SK-N-SH (cell line): ENCODE data around the gene MAML3. TPM values are rescaled to one million over a fixed set of nuclear protein-coding genes. Genes with fewer than 3 reads are reported as not detected.

Experiments
- CTCF ChIA-PET: fragments of 300-600, 350-600 bp; formaldehyde crosslinking; extraction: SDS; loops from one replicate; lab custom pipeline; 2021; lab: Yijun Ruan, JAX
- POLR2A ChIA-PET: fragments of 350-600 bp; sonication (Branson Sonifier 250); formaldehyde crosslinking; extraction: SDS; loops from one replicate; lab custom pipeline; 2020; ENCODE audit warnings: antibody characterized with exemption, inconsistent platforms; lab: Yijun Ruan, JAX
- DNase-seq: peaks from one replicate; pipeline ENCODE4 v3.0.0; 2012
- H2AFZ ChIP-seq: fragments of 200-600 bp; sonication (generic); 2 replicates; pipeline ENCODE4 v1.8.1; 2016; ENCODE audit warnings: antibody characterized with exemption, mild to moderate bottlenecking, low read depth
- H3F3A ChIP-seq: fragments of 200-600 bp; sonication (generic); replicated peaks from 2 replicates; pipeline ENCODE3; 2016; ENCODE audit warnings: antibody characterized with exemption, mild to moderate bottlenecking; ENCODE audit not compliant: insufficient read depth
- H3K27ac ChIP-seq, 2 experiments: fragments of 200-500 bp in 1 of 2; fragments of 200-600 bp in 1 of 2; sonication (Bioruptor generic) in 1 of 2; sonication (generic), shearing (Covaris generic) in 1 of 2; 2 replicates each; pipeline versions ENCODE4 v1.5.1 to v1.6.1; 2014 to 2016; ENCODE audit warnings: low read depth in 2 of 2, inconsistent platforms in 1 of 2, low read length in 1 of 2, mild to moderate bottlenecking in 1 of 2, mixed read lengths in 1 of 2
- H3K27me3 ChIP-seq: fragments of 200-600 bp; sonication (generic), shearing (Covaris generic); 2 replicates; pipeline ENCODE4 v1.6.1; 2016; ENCODE audit warnings: mixed run types; ENCODE audit not compliant: insufficient read depth
- H3K36me3 ChIP-seq, 2 experiments: fragments of 200-500 bp in 1 of 2; fragments of 200-600 bp in 1 of 2; sonication (Bioruptor generic) in 1 of 2; sonication (generic) in 1 of 2; replicated peaks in 1 of 2; 2 replicates each; pipeline versions ENCODE3 to v1.5.1; 2014 to 2016; ENCODE audit warnings: low read length in 1 of 2, mild to moderate bottlenecking in 1 of 2; ENCODE audit not compliant: insufficient read depth in 2 of 2, control insufficient read depth in 1 of 2
- H3K4me1 ChIP-seq, 2 experiments: fragments of 200-500 bp in 1 of 2; fragments of 200-600 bp in 1 of 2; sonication (Bioruptor generic) in 1 of 2; sonication (generic), shearing (Covaris generic) in 1 of 2; 2 replicates each; pipeline versions ENCODE4 v1.5.1 to v1.6.1; 2014 to 2016; ENCODE audit warnings: low read depth in 1 of 2, low read length in 1 of 2, mixed run types in 1 of 2; ENCODE audit not compliant: insufficient read depth in 2 of 2, control insufficient read depth in 1 of 2
- H3K4me2 ChIP-seq: fragments of 200-600 bp; sonication (generic), shearing (Covaris generic); 2 replicates; pipeline ENCODE4 v1.6.1; 2017; ENCODE audit warnings: mixed run types
- H3K4me3 ChIP-seq, 2 experiments: fragments of 200-500 bp in 1 of 2; fragments of 200-600 bp in 1 of 2; sonication (Bioruptor generic) in 1 of 2; sonication (generic), shearing (Covaris generic) in 1 of 2; 2 replicates each; pipeline versions ENCODE4 v1.5.1 to v1.8.1; 2014 to 2016; ENCODE audit warnings: low read depth in 2 of 2, inconsistent platforms in 1 of 2, low read length in 1 of 2, mild to moderate bottlenecking in 1 of 2, mixed read lengths in 1 of 2, moderate library complexity in 1 of 2
- H3K79me2 ChIP-seq: fragments of 200-600 bp; sonication (generic); 2 replicates; pipeline ENCODE4 v1.8.1; 2017; ENCODE audit warnings: mild to moderate bottlenecking; ENCODE audit not compliant: insufficient read depth
- H3K9ac ChIP-seq: fragments of 200-600 bp; sonication (generic); 2 replicates; pipeline ENCODE4 v1.6.1; 2017; ENCODE audit warnings: mixed run types
- H3K9me2 ChIP-seq: fragments of 200-600 bp; sonication (generic); 2 replicates; pipeline ENCODE4 v1.6.1; 2017; ENCODE audit warnings: mixed run types
- H3K9me3 ChIP-seq: fragments of 200-600 bp; sonication (generic); 2 replicates; pipeline ENCODE4 v1.6.1; 2017; ENCODE audit warnings: mixed run types, mild to moderate bottlenecking, moderate library complexity
- H4K20me1 ChIP-seq: fragments of 200-600 bp; sonication (generic); 2 replicates; pipeline ENCODE4 v1.6.1; 2017; ENCODE audit warnings: mild to moderate bottlenecking, mixed run types; ENCODE audit not compliant: insufficient read depth
- CHD2 ChIP-seq: fragments of 150-350 bp; IDR thresholded peaks from 2 replicates; pipeline ENCODE4 v1.6.1; 2018; ENCODE audit warnings: low read length; ENCODE audit not compliant: partially characterized antibody
- ELF1 ChIP-seq: IDR thresholded peaks from 2 replicates; pipeline ENCODE4 v1.4.0; 2012
- EZH2phosphoT487 ChIP-seq: fragments of 200-600 bp; sonication (generic); IDR thresholded peaks from 2 replicates; pipeline ENCODE4 v1.6.1; 2017; ENCODE audit warnings: low read depth, mixed run types, mild to moderate bottlenecking, antibody characterized with exemption, moderate library complexity, borderline replicate concordance
- FOSL2 ChIP-seq: IDR thresholded peaks from 2 replicates; pipeline ENCODE4 v1.4.0; 2012; ENCODE audit warnings: low read depth, mild to moderate bottlenecking, moderate library complexity, borderline replicate concordance
- FOXJ3 ChIP-seq: sonication (generic); formaldehyde crosslinking; IDR thresholded peaks from 2 replicates; pipeline ENCODE4 v1.5.1; 2020; ENCODE audit warnings: mild to moderate bottlenecking, missing genetic modification reagents
- GABPA ChIP-seq: IDR thresholded peaks from 2 replicates; pipeline ENCODE4 v1.4.0; 2012; ENCODE audit warnings: low read depth, mild to moderate bottlenecking
- JUND ChIP-seq: IDR thresholded peaks from 2 replicates; pipeline ENCODE4 v1.4.0; 2012
- MXI1 ChIP-seq: IDR thresholded peaks from 2 replicates; pipeline ENCODE4 v1.6.1; 2012; ENCODE audit warnings: mild to moderate bottlenecking, low read depth, low read length, improper control_type of control experiment
- NFIC ChIP-seq: IDR thresholded peaks from 2 replicates; pipeline ENCODE4 v1.4.0; 2012; ENCODE audit warnings: borderline replicate concordance
- RCOR1 ChIP-seq: fragments of 150-350 bp; IDR thresholded peaks from 2 replicates; pipeline ENCODE4 v1.6.1; 2017; ENCODE audit warnings: antibody characterized with exemption, low read length
- RXRA ChIP-seq: IDR thresholded peaks from 2 replicates; pipeline ENCODE4 v1.4.0; 2012; ENCODE audit warnings: low read depth, mild to moderate bottlenecking, borderline replicate concordance
- SMC3 ChIP-seq: IDR thresholded peaks from 2 replicates; pipeline ENCODE4 v1.6.1; 2012; ENCODE audit warnings: low read depth, low read length, improper control_type of control experiment
- TAF1 ChIP-seq: IDR thresholded peaks from 2 replicates; pipeline ENCODE4 v1.6.1; 2012; ENCODE audit warnings: low read depth, mild to moderate bottlenecking, low read length, moderate library complexity, borderline replicate concordance
- TCF12 ChIP-seq: IDR thresholded peaks from 2 replicates; pipeline ENCODE4 v1.4.0; 2012
- TEAD4 ChIP-seq: IDR thresholded peaks from 2 replicates; pipeline ENCODE4 v1.4.0; 2012; ENCODE audit warnings: mild to moderate bottlenecking, borderline replicate concordance; ENCODE audit not compliant: insufficient read depth
- YY1 ChIP-seq: IDR thresholded peaks from 2 replicates; pipeline ENCODE4 v1.4.0; 2012; ENCODE audit warnings: low read depth, mild to moderate bottlenecking
- WGBS: methylation state at CpG from one replicate; pipeline ENCODE4 v1.1.6; 2017; ENCODE audit warnings: low lambda C conversion rate; 5-methylcytosine and 5-hydroxymethylcytosine counted together
- polyA plus RNA-seq, 3 experiments: library from polyadenylated mRNA; depleted of rRNA; stranded (reverse); fragments of >200 nt; gene quantifications; 2 replicates each; pipeline ENCODE4 v1.2.3, GENCODE V29; 2012
- TF ChIP-seq, protein P1 (sequence below): fragments of 200-600 bp; sonication (generic); IDR thresholded peaks from 2 replicates; pipeline ENCODE4 v1.6.1; 2017; ENCODE audit warnings: antibody characterized with exemption, mild to moderate bottlenecking, moderate library complexity
- TF ChIP-seq, protein P2 (sequence below): IDR thresholded peaks from 2 replicates; pipeline ENCODE4 v1.4.0; 2012; ENCODE audit warnings: low read depth, borderline replicate concordance
- TF ChIP-seq, protein P3 (sequence below): fragments of 150-350 bp; IDR thresholded peaks from 2 replicates; pipeline ENCODE4 v1.6.1; 2016; ENCODE audit warnings: mild to moderate bottlenecking, low read depth, low read length
- TF ChIP-seq, protein P4 (sequence below): IDR thresholded peaks from 2 replicates; pipeline ENCODE4 v1.6.1; 2012; ENCODE audit warnings: mild to moderate bottlenecking, low read depth, low read length, moderate library complexity

Gene MAML3
- polyA plus RNA-seq, 1 of the 3 experiments (the other 2 are of a cell fraction): 5.3 TPM

DNA sequence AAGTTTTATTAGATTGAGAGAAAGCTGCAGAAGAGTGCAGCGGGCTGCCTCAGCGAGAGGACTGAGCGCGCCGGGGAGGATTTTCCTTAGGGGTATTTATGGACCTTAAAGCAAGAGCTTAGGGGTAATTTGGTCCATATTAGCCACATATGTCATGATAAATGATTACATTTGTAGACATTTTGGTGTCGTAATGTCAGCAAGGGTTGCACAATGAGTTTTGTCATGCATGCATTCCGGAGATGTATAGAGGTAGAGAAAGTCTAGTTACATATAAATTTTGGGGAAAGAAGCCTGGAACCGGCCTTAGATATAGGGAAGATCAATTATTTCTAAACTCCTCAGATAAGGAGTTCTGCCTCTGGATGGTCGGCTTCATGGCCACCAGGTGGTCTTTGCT is 478.3 kb downstream of the MAML3 start (continued):
- no peak for TF ChIP-seq MXI1
- no peak for TF ChIP-seq ELF1
- no peak for TF ChIP-seq FOXJ3
- TF ChIP-seq, protein P1, sequence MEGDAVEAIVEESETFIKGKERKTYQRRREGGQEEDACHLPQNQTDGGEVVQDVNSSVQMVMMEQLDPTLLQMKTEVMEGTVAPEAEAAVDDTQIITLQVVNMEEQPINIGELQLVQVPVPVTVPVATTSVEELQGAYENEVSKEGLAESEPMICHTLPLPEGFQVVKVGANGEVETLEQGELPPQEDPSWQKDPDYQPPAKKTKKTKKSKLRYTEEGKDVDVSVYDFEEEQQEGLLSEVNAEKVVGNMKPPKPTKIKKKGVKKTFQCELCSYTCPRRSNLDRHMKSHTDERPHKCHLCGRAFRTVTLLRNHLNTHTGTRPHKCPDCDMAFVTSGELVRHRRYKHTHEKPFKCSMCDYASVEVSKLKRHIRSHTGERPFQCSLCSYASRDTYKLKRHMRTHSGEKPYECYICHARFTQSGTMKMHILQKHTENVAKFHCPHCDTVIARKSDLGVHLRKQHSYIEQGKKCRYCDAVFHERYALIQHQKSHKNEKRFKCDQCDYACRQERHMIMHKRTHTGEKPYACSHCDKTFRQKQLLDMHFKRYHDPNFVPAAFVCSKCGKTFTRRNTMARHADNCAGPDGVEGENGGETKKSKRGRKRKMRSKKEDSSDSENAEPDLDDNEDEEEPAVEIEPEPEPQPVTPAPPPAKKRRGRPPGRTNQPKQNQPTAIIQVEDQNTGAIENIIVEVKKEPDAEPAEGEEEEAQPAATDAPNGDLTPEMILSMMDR: no peak
- TF ChIP-seq, protein P2, sequence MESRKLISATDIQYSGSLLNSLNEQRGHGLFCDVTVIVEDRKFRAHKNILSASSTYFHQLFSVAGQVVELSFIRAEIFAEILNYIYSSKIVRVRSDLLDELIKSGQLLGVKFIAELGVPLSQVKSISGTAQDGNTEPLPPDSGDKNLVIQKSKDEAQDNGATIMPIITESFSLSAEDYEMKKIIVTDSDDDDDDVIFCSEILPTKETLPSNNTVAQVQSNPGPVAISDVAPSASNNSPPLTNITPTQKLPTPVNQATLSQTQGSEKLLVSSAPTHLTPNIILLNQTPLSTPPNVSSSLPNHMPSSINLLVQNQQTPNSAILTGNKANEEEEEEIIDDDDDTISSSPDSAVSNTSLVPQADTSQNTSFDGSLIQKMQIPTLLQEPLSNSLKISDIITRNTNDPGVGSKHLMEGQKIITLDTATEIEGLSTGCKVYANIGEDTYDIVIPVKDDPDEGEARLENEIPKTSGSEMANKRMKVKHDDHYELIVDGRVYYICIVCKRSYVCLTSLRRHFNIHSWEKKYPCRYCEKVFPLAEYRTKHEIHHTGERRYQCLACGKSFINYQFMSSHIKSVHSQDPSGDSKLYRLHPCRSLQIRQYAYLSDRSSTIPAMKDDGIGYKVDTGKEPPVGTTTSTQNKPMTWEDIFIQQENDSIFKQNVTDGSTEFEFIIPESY: no peak
- TF ChIP-seq CHD2: no peak

DNA sequence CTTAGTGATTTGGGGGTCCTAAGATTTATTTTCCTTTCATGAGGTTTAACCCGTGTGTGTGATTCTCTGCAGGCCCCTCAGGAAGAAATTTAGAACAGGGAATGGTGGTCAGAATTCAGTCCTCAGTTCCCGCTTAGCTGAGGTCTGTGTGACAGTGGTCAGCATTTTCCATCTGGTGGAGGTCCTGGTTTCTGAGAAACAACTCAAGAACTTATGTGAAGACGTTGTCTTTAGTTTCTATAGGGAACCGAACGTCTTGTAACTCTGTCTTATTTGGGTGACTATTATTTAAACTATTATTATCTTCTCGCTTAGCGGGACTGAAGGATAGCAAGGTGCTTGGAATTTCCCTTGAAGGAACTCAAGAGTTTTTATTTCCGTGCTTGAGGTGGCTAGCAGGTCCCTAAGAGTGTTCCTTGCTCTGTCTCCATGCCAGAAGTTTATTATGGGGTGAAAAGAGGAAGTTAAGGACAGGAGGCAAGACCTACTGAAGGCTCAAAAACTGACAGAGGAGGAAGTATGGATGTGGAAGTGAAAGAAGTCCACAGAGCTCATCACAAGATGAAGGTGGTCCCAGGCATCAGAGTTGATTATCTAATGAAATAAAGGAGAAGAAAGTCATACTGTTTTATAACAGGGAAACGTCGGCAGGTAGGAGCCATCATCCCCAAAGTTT is 479.0 kb downstream of the MAML3 start:
- CTCF ChIA-PET: interaction anchor here (1.0 kb wide), 1 partner anchor 18 kb away, joined by 3 read pairs; no protein-coding TSS in a partner anchor
- 95% methylated on average over 10 of the region's 10 CpGs for WGBS
- H3K4me2 ChIP-seq: no peak overlapping the region
- TF ChIP-seq, protein P3, sequence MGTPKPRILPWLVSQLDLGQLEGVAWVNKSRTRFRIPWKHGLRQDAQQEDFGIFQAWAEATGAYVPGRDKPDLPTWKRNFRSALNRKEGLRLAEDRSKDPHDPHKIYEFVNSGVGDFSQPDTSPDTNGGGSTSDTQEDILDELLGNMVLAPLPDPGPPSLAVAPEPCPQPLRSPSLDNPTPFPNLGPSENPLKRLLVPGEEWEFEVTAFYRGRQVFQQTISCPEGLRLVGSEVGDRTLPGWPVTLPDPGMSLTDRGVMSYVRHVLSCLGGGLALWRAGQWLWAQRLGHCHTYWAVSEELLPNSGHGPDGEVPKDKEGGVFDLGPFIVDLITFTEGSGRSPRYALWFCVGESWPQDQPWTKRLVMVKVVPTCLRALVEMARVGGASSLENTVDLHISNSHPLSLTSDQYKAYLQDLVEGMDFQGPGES: no peak
- TF ChIP-seq EZH2phosphoT487 (no peak), RCOR1 (no peak), SMC3 (no peak), YY1 (no peak), GABPA (no peak), RXRA (no peak), TAF1 (no peak), TEAD4 (no peak), FOSL2 (no peak), NFIC (no peak), CHD2 (no peak), TCF12 (no peak), JUND (no peak), MXI1 (no peak)
- TF ChIP-seq, protein P4, sequence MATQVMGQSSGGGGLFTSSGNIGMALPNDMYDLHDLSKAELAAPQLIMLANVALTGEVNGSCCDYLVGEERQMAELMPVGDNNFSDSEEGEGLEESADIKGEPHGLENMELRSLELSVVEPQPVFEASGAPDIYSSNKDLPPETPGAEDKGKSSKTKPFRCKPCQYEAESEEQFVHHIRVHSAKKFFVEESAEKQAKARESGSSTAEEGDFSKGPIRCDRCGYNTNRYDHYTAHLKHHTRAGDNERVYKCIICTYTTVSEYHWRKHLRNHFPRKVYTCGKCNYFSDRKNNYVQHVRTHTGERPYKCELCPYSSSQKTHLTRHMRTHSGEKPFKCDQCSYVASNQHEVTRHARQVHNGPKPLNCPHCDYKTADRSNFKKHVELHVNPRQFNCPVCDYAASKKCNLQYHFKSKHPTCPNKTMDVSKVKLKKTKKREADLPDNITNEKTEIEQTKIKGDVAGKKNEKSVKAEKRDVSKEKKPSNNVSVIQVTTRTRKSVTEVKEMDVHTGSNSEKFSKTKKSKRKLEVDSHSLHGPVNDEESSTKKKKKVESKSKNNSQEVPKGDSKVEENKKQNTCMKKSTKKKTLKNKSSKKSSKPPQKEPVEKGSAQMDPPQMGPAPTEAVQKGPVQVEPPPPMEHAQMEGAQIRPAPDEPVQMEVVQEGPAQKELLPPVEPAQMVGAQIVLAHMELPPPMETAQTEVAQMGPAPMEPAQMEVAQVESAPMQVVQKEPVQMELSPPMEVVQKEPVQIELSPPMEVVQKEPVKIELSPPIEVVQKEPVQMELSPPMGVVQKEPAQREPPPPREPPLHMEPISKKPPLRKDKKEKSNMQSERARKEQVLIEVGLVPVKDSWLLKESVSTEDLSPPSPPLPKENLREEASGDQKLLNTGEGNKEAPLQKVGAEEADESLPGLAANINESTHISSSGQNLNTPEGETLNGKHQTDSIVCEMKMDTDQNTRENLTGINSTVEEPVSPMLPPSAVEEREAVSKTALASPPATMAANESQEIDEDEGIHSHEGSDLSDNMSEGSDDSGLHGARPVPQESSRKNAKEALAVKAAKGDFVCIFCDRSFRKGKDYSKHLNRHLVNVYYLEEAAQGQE: no peak
- TF ChIP-seq, protein P1: no peak

More for the DNA sequence above, 479.0 kb downstream of the MAML3 start:
- no peaks in the 10 kb centered on the region for H4K20me1 ChIP-seq
- H3K9me3 ChIP-seq: no peaks in the 10 kb centered on the region
- no peaks in the 10 kb centered on the region; a peak in 1 of 4 replicates for H3K4me1 ChIP-seq
- H3F3A ChIP-seq: no peaks in the 10 kb centered on the region
- POLR2A ChIA-PET: no interaction called here
- H3K9me2 ChIP-seq: no peaks in the 10 kb centered on the region
- H3K79me2 ChIP-seq: no peaks in the 10 kb centered on the region
- no peak for DNase-seq
- H3K9ac ChIP-seq: no peak overlapping the region
- H3K27ac ChIP-seq: no peak overlapping the region
- H3K4me3 ChIP-seq: no peak overlapping the region
- no peak overlapping the region for H2AFZ ChIP-seq
- no peaks in the 10 kb centered on the region for H3K27me3 ChIP-seq
- peaks cover 10 to 14% of the 10 kb centered on the region in 2 experiments for H3K36me3 ChIP-seq
